Measurements from ENCODE around the gene NLRP13. TPM values are rescaled to one million over a fixed set of nuclear protein-coding genes. Genes with fewer than 3 reads are reported as not detected.

NLRP13 gene
- polyA plus RNA-seq, 2 donors: not detected

DNA sequence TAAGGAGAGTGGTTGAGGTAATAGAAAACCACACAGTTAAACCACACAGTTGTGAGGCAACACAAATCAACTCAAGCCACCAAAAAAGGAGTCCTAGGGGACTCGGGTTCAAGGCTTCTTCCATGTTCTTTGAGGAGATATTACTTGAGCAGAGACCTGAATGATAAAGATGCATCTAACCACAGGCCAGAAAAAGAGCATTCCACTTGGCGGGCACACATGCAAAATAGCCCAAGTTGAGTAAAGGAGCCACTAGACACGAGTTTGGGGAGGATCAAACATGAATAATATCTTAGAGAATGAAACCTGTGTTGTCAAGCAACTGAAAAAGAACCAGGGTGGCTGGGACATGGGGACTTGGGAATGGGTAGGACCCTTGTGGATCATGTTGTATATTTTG lies 65.6 kb downstream of the NLRP13 start:
- H3K4me3 ChIP-seq (ENCODE audit: low read depth in 1 of 2, low read length in 2 of 2): no peak overlapping the region
- no peaks in the 10 kb centered on the region for H3K4me1 ChIP-seq (ENCODE audit: control insufficient read depth in 2 of 2, insufficient read depth in 2 of 2, low read length in 1 of 2)
- no peaks in the 10 kb centered on the region for H3K27me3 ChIP-seq (ENCODE audit: control insufficient read depth in 1 of 2, insufficient read depth in 2 of 2, low read length in 2 of 2)
- H3K9me3 ChIP-seq (ENCODE audit: control insufficient read depth in 2 of 2, insufficient read depth in 1 of 2, low read depth in 1 of 2, low read length in 1 of 2): peaks cover 3 to 8% of the 10 kb centered on the region in 2 donors
- WGBS, 2 donors: 47 to 48% methylated on average over 3 of the region's 3 CpGs
- no peak overlapping the region for H3K27ac ChIP-seq (ENCODE audit: low read depth in 2 of 2, low read length in 1 of 2)
- H3K36me3 ChIP-seq (ENCODE audit: control insufficient read depth in 2 of 2, insufficient read depth in 2 of 2, low read length in 1 of 2): no peaks in the 10 kb centered on the region

DNA sequence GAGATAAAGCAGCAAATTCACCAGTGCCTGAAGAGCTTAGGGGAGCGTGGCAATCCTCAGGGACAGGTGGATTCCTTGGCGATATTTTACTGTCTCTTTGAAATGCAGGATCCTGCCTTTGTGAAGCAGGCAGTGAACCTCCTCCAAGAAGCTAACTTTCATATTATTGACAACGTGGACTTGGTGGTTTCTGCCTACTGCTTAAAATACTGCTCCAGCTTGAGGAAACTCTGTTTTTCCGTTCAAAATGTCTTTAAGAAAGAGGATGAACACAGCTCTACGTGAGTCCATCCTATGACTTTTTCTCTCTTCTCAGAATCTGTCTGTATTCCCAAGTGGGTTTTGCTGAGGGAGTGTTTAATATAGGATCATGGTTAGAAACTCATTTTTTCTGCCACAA lies 73.2 kb downstream of the NLRP13 start:
- Histone ChIP-seq H3K36me3 (ENCODE audit: control insufficient read depth in 2 of 2, insufficient read depth in 2 of 2, low read length in 1 of 2) (no peaks in the 10 kb centered on the region), H3K27ac (ENCODE audit: low read depth in 2 of 2, low read length in 1 of 2) (no peak overlapping the region), H3K4me1 (ENCODE audit: control insufficient read depth in 2 of 2, insufficient read depth in 2 of 2, low read length in 1 of 2) (no peaks in the 10 kb centered on the region), H3K4me3 (ENCODE audit: low read depth in 1 of 2, low read length in 2 of 2) (no peak overlapping the region), H3K27me3 (ENCODE audit: control insufficient read depth in 1 of 2, insufficient read depth in 2 of 2, low read length in 2 of 2) (no peaks in the 10 kb centered on the region), H3K9me3 (ENCODE audit: control insufficient read depth in 2 of 2, insufficient read depth in 1 of 2, low read depth in 1 of 2, low read length in 1 of 2) (peaks cover 0 to 4% of the 10 kb centered on the region in 2 donors)
- whole genome bisulfite sequencing, 2 donors: 65 to 68% methylated on average over 5 of the region's 5 CpGs

DNA sequence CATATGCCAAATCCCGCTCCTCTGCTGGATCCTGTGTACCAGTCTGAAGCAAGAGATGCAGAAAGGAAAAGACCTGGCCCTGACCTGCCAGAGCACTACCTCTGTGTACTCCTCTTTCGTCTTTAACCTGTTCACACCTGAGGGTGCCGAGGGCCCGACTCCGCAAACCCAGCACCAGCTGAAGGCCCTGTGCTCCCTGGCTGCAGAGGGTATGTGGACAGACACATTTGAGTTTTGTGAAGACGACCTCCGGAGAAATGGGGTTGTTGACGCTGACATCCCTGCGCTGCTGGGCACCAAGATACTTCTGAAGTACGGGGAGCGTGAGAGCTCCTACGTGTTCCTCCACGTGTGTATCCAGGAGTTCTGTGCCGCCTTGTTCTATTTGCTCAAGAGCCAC lies 73.7 kb downstream of the NLRP13 start:
- Histone ChIP-seq H3K27me3 (ENCODE audit: control insufficient read depth in 1 of 2, insufficient read depth in 2 of 2, low read length in 2 of 2) (no peaks in the 10 kb centered on the region), H3K4me3 (ENCODE audit: low read depth in 1 of 2, low read length in 2 of 2) (no peak overlapping the region), H3K27ac (ENCODE audit: low read depth in 2 of 2, low read length in 1 of 2) (no peak overlapping the region), H3K9me3 (ENCODE audit: control insufficient read depth in 2 of 2, insufficient read depth in 1 of 2, low read depth in 1 of 2, low read length in 1 of 2) (peaks cover 0 to 4% of the 10 kb centered on the region in 2 donors), H3K4me1 (ENCODE audit: control insufficient read depth in 2 of 2, insufficient read depth in 2 of 2, low read length in 1 of 2) (no peaks in the 10 kb centered on the region), H3K36me3 (ENCODE audit: control insufficient read depth in 2 of 2, insufficient read depth in 2 of 2, low read length in 1 of 2) (no peaks in the 10 kb centered on the region)
- 91 to 93% methylated on average over 14 of the region's 14 CpGs for WGBS, 2 donors

DNA sequence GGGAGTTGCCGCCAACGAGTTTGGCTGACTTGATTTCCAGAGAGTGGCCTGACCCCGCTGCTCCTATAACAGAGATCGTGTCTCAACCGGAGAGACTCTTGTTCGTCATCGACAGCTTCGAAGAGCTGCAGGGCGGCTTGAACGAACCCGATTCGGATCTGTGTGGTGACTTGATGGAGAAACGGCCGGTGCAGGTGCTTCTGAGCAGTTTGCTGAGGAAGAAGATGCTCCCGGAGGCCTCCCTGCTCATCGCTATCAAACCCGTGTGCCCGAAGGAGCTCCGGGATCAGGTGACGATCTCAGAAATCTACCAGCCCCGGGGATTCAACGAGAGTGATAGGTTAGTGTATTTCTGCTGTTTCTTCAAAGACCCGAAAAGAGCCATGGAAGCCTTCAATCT lies 74.2 kb downstream of the NLRP13 start:
- peaks cover 0 to 4% of the 10 kb centered on the region in 2 donors for H3K9me3 ChIP-seq (ENCODE audit: control insufficient read depth in 2 of 2, insufficient read depth in 1 of 2, low read depth in 1 of 2, low read length in 1 of 2)
- WGBS, 2 donors: 90% methylated on average over 23 of the region's 23 CpGs
- H3K27me3 ChIP-seq (ENCODE audit: control insufficient read depth in 1 of 2, insufficient read depth in 2 of 2, low read length in 2 of 2): no peaks in the 10 kb centered on the region
- H3K27ac ChIP-seq (ENCODE audit: low read depth in 2 of 2, low read length in 1 of 2): no peak overlapping the region
- no peaks in the 10 kb centered on the region for H3K36me3 ChIP-seq (ENCODE audit: control insufficient read depth in 2 of 2, insufficient read depth in 2 of 2, low read length in 1 of 2)
- no peak overlapping the region for H3K4me3 ChIP-seq (ENCODE audit: low read depth in 1 of 2, low read length in 2 of 2)
- H3K4me1 ChIP-seq (ENCODE audit: control insufficient read depth in 2 of 2, insufficient read depth in 2 of 2, low read length in 1 of 2): no peaks in the 10 kb centered on the region

DNA sequence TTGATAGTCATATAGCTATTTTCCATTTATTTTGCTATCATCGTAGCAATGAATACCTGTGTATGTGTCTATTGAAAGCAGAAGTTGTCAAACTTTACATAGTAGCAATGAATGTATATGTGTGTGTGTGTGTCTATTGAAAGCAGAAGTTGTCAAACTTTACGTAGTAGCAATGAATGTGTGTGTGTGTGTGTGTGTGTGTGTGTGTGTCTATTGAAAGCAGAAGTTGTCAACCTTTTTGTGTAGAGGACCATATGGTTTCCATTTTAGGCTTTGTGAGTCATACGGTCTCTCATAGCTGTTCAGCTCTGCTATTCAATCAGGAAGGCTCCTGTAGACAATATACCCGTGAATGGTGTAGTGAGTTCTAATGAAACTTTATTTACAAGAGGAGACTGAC lies 75.0 kb downstream of the NLRP13 start:
- Histone ChIP-seq H3K27ac (ENCODE audit: low read depth in 2 of 2, low read length in 1 of 2) (no peak overlapping the region), H3K4me1 (ENCODE audit: control insufficient read depth in 2 of 2, insufficient read depth in 2 of 2, low read length in 1 of 2) (no peaks in the 10 kb centered on the region), H3K27me3 (ENCODE audit: control insufficient read depth in 1 of 2, insufficient read depth in 2 of 2, low read length in 2 of 2) (no peaks in the 10 kb centered on the region), H3K9me3 (ENCODE audit: control insufficient read depth in 2 of 2, insufficient read depth in 1 of 2, low read depth in 1 of 2, low read length in 1 of 2) (peaks cover 0 to 4% of the 10 kb centered on the region in 2 donors), H3K4me3 (ENCODE audit: low read depth in 1 of 2, low read length in 2 of 2) (no peak overlapping the region), H3K36me3 (ENCODE audit: control insufficient read depth in 2 of 2, insufficient read depth in 2 of 2, low read length in 1 of 2) (no peaks in the 10 kb centered on the region)
- WGBS, 2 donors: 70 to 75% methylated on average over 4 of the region's 4 CpGs

DNA sequence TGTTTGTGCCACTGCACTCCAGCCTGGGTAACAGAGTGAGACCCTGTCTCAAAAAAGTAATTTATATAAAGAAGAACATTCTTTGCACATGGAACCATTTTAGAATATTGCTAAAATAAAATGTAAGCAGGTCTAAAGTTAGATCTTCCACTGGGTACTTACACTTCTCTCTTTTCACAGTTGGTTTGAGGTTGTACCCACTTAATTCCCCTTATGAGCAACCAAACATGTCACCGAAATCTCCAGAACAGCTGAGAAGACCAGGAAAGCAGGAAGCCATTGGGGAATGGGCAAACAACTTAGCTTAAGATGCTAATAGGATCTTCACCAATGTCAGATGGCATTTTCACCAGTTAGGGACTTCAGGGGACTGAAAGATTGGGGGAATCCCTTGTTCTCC lies 77.0 kb downstream of the NLRP13 start:
- Histone ChIP-seq H3K36me3 (ENCODE audit: control insufficient read depth in 2 of 2, insufficient read depth in 2 of 2, low read length in 1 of 2) (no peaks in the 10 kb centered on the region), H3K9me3 (ENCODE audit: control insufficient read depth in 2 of 2, insufficient read depth in 1 of 2, low read depth in 1 of 2, low read length in 1 of 2) (peaks cover 0 to 4% of the 10 kb centered on the region in 2 donors), H3K27me3 (ENCODE audit: control insufficient read depth in 1 of 2, insufficient read depth in 2 of 2, low read length in 2 of 2) (no peaks in the 10 kb centered on the region), H3K4me1 (ENCODE audit: control insufficient read depth in 2 of 2, insufficient read depth in 2 of 2, low read length in 1 of 2) (no peaks in the 10 kb centered on the region), H3K27ac (ENCODE audit: low read depth in 2 of 2, low read length in 1 of 2) (no peak overlapping the region), H3K4me3 (ENCODE audit: low read depth in 1 of 2, low read length in 2 of 2) (no peak overlapping the region)
- WGBS, 2 donors: 69 to 76% methylated on average over 1 of the region's 1 CpG

Other genes starting within 250 kb of the NLRP13 start
- not detected for gene NLRP9, start 193.9 kb downstream of the NLRP13 start, polyA plus RNA-seq
- gene RFPL4A, start 173.2 kb downstream of the NLRP13 start, polyA plus RNA-seq: not detected
- not detected for gene RFPL4AL1, start 163.2 kb downstream of the NLRP13 start, polyA plus RNA-seq
- not detected for gene NLRP11, start 100.3 kb downstream of the NLRP13 start, polyA plus RNA-seq
- gene NLRP4, start 95.8 kb downstream of the NLRP13 start, polyA plus RNA-seq: not detected
- gene NLRP8, start 15.5 kb upstream of the NLRP13 start, polyA plus RNA-seq: not detected
- not detected for gene NLRP5, start 54.4 kb upstream of the NLRP13 start, polyA plus RNA-seq
- 10 to 100 TPM; 17.0 to 19.0 TPM for gene ZNF787, start 189.0 kb upstream of the NLRP13 start, polyA plus RNA-seq
- gene ZNF444, start 209.0 kb upstream of the NLRP13 start, polyA plus RNA-seq: 10 to 100 TPM; 12.9 to 16.0 TPM
- gene GALP, start 243.7 kb upstream of the NLRP13 start, polyA plus RNA-seq: not detected

All from esophagus (tissue), 2 donors.